PC-3 (cell line): Measurements from ENCODE around the gene IFT81. TPM values are rescaled to one million over a fixed set of nuclear protein-coding genes. Genes with fewer than 3 reads are reported as not detected.

Experiments used
- ATAC-seq: fragments of 200-7000 bp; cut with Tn5 transposase; 2 replicates; pipeline ENCODE4 v1.9.1; 2020; ENCODE audit warnings: mild to moderate bottlenecking, moderate library complexity
- Bru-seq: library from RNA; stranded (reverse); fragments of 400-500 nt; gene quantifications from one replicate; lab custom pipeline; 2021; lab: Mats Ljungman, UMichigan
- BruChase-seq, 2 experiments: library from RNA; stranded (reverse); fragments of 400-500 nt; gene quantifications; one replicate each; lab custom pipeline; 2021; lab: Mats Ljungman, UMichigan
- BruUV-seq: library from RNA; stranded (reverse); fragments of 400-500 nt; replicated peaks from 2 replicates; lab custom pipeline; 2021; lab: Mats Ljungman, UMichigan
- CTCF ChIA-PET: fragments of 300-600 bp; sonication (Branson Sonifier 250); formaldehyde crosslinking; loops from one replicate; lab custom pipeline; 2022; ENCODE audit warnings: antibody characterized with exemption; lab: Charles Lee
- POLR2A ChIA-PET: fragments of 300-600 bp; sonication (Branson Sonifier 250); formaldehyde crosslinking; loops from one replicate; lab custom pipeline; 2022; ENCODE audit warnings: antibody characterized with exemption; ENCODE audit not compliant: unreplicated experiment; lab: Charles Lee
- DNase-seq: peaks from one replicate; pipeline ENCODE4 v3.0.0-alpha.2; 2015
- H2AFZ ChIP-seq: fragments of 300-600 bp; sonication (generic); 2 replicates; pipeline ENCODE4 v1.6.0; 2016; ENCODE audit warnings: antibody characterized with exemption, low read length
- H3F3A ChIP-seq: fragments of 300-600 bp; sonication (generic); one replicate; pipeline ENCODE4 v1.6.0; 2017; ENCODE audit warnings: antibody characterized with exemption, low read length, control low read depth, mild to moderate bottlenecking; ENCODE audit not compliant: unreplicated experiment
- H3K27ac ChIP-seq: fragments of 300-600 bp; sonication (generic); 2 replicates; pipeline ENCODE4 v1.5.1; 2016; ENCODE audit warnings: mild to moderate bottlenecking, low read length
- H3K27me3 ChIP-seq: fragments of 300-600 bp; sonication (generic); 2 replicates; pipeline ENCODE4 v1.6.1; 2016; ENCODE audit warnings: low read length, mixed read lengths
- H3K36me3 ChIP-seq: fragments of 300-600 bp; sonication (generic); 2 replicates; pipeline ENCODE4 v1.6.1; 2016; ENCODE audit warnings: low read depth, mixed run types, low read length, mixed read lengths
- H3K4me1 ChIP-seq: fragments of 300-600 bp; sonication (generic); 2 replicates; pipeline ENCODE4 v1.5.1; 2016; ENCODE audit warnings: low read length; ENCODE audit not compliant: insufficient read depth
- H3K4me2 ChIP-seq: fragments of 300-600 bp; sonication (generic); 2 replicates; pipeline ENCODE4 v1.6.0; 2016; ENCODE audit warnings: low read length
- H3K4me3 ChIP-seq: fragments of 300-600 bp; sonication (generic); 2 replicates; pipeline ENCODE4 v1.5.1; 2016; ENCODE audit warnings: mild to moderate bottlenecking, low read length, mixed read lengths
- H3K79me2 ChIP-seq: fragments of 300-600 bp; sonication (generic); 2 replicates; pipeline ENCODE4 v1.6.1; 2017; ENCODE audit warnings: low read length, mixed read lengths
- H3K9ac ChIP-seq: fragments of 300-600 bp; sonication (generic); 2 replicates; pipeline ENCODE4 v1.6.0; 2016; ENCODE audit warnings: mild to moderate bottlenecking, low read length
- H3K9me2 ChIP-seq: fragments of 300-600 bp; sonication (generic); replicated peaks from 2 replicates; pipeline ENCODE4 v1.6.1; 2016; ENCODE audit warnings: mixed run types, low read length, mixed read lengths
- H3K9me3 ChIP-seq: fragments of 300-600 bp; sonication (generic); 2 replicates; pipeline ENCODE4 v1.6.1; 2016; ENCODE audit warnings: low read length, mixed read lengths
- H4K20me1 ChIP-seq: fragments of 300-600 bp; sonication (generic); 2 replicates; pipeline ENCODE4 v1.6.1; 2016; ENCODE audit warnings: low read length, mixed read lengths
- CTCF ChIP-seq: fragments of 300-600 bp; sonication (generic); conservative IDR thresholded peaks from 2 replicates; pipeline ENCODE4 v1.5.1; 2017; ENCODE audit warnings: antibody characterized with exemption, low read depth, mild to moderate bottlenecking, low read length
- EZH2 ChIP-seq: fragments of 300-600 bp; sonication (generic); IDR thresholded peaks from one replicate; pipeline ENCODE4 v1.6.1; 2017; ENCODE audit warnings: antibody characterized with exemption, mild to moderate bottlenecking, low read length; ENCODE audit not compliant: unreplicated experiment
- EZH2phosphoT487 ChIP-seq: fragments of 300-600 bp; sonication (generic); IDR thresholded peaks from 2 replicates; pipeline ENCODE4 v1.6.1; 2018; ENCODE audit warnings: mild to moderate bottlenecking, antibody characterized with exemption, low read length, borderline replicate concordance
- intact Hi-C: fragments of 100-400 bp; cut with micrococcal nuclease; formaldehyde crosslinking; loops from 2 replicates; pipeline ENCODE4 v1.9.0; 2023
- long read RNA-seq: library from polyadenylated mRNA; unstranded; transcript quantifications from one replicate; pipeline ENCODE4 v2.0.0, GENCODE V29; 2021; ENCODE audit not compliant: unreplicated experiment
- total RNA-seq: library from RNA; depleted of rRNA; stranded (reverse); fragments of >200 nt; gene quantifications from 2 replicates; pipeline ENCODE4 v1.2.3, GENCODE V29; 2014; rRNA removed

The IFT81 gene
- 7.2 and 10.1 TPM in 2 replicates for total RNA-seq
- Bru-seq, nascent RNA, result percentile 68 among the genes with signal in this experiment
- BruChase-seq, experiment 1, labeled RNA remaining after a 6-hour chase, result percentile 54 among the genes with signal in this experiment
- percentile 58 among the genes with signal in this experiment for BruChase-seq, experiment 2, labeled RNA remaining after a 2-hour chase
- long read RNA-seq, transcript IFT81-201 (19 exons, 3,108 nt), result major isoform, 19 of 49 reads
- long read RNA-seq, transcript IFT81-209 (19 exons, 2,710 nt), result minor isoform, 10 of 49 reads
- long read RNA-seq, partial matches to known transcripts, result 8 of 49 reads
- long read RNA-seq, other reads (novel, unspliced or antisense), result 12 of 49 reads

GRCh38 chr12:110124269-110124995 lies at the start of gene IFT81:
TSS of gene IFT81 (plus strand) at chr12:110124357. CDS start at chr12:110127381, 3,024 bp downstream.
- no peak for TF ChIP-seq EZH2
- no peak for TF ChIP-seq EZH2phosphoT487
- TF ChIP-seq CTCF, result no peak
- Histone ChIP-seq H3K4me1 (peaks cover 6% of the 10 kb centered on the region), H3K27me3 (no peaks in the 10 kb centered on the region), H3K4me3 (peak within 1 kb of the TSS; percentile 86), H3F3A (no peaks in the 10 kb centered on the region), H3K27ac (peak within 1 kb of the TSS; percentile 51), H3K36me3 (0 out of 2 replicates have a peak, but pooled peaks cover 5% of the 10 kb centered on the region), H2AFZ (peak within 1 kb of the TSS; percentile 98), H3K9me2 (no peaks in the 10 kb centered on the region), H3K4me2 (peak within 1 kb of the TSS; percentile 97), H3K9me3 (no peaks in the 10 kb centered on the region), H3K79me2 (peaks cover 7% of the 10 kb centered on the region; the same call in 1 of the 2 replicates), H3K9ac (peak within 1 kb of the TSS; percentile 92), H4K20me1 (no peaks in the 10 kb centered on the region)
- peak; percentile 91 for ATAC-seq
- ChIA-PET CTCF (interaction anchor here (0.5 to 0.9 kb wide), 5 partner anchors 10 to 307 kb away, joined by 3 to 15 read pairs (median 4); no protein-coding TSS in a partner anchor), POLR2A (interaction anchor here (0.5 to 0.9 kb wide), 7 partner anchors 10 to 927 kb away, joined by 3 to 10 read pairs (median 4); no protein-coding TSS in a partner anchor)
- peak; percentile 97 for DNase-seq
- intact Hi-C loops, result loop anchor here (1.0 to 2.0 kb wide), 2 partner anchors 100 to 156 kb away; partner anchors contain the start of gene ATP2A2
- TSS peak; percentile 91 for BruUV-seq

- CTCF ChIA-PET, result interaction anchor here (0.7 kb wide), 1 partner anchor 476 kb away, joined by 6 read pairs; no protein-coding TSS in a partner anchor
- Histone ChIP-seq H3K27me3 (no peaks in the 10 kb centered on the region), H4K20me1 (no peaks in the 10 kb centered on the region), H3F3A (no peaks in the 10 kb centered on the region), H3K4me2 (no peak overlapping the region), H3K79me2 (no peaks in the 10 kb centered on the region), H3K9ac (no peak overlapping the region), H3K36me3 (no peaks in the 10 kb centered on the region), H3K4me3 (no peak overlapping the region), H3K9me2 (no peaks in the 10 kb centered on the region), H3K27ac (no peak overlapping the region), H3K4me1 (peaks cover 10% of the 10 kb centered on the region), H2AFZ (no peak overlapping the region), H3K9me3 (no peaks in the 10 kb centered on the region)
- DNase-seq, result no peak
- TF ChIP-seq EZH2 (no peak), EZH2phosphoT487 (no peak), CTCF (no peak)
- intact Hi-C loops, result no loop called here
- POLR2A ChIA-PET, result no interaction called here
- BruUV-seq, result no TSS peak
- no peak for ATAC-seq
Observed at GRCh38 chr12:110075880-110076279, 48.3 kb upstream of the IFT81 start.
